Lung (tissue), 12 donors: ENCODE data around the gene AJM1. TPM values are rescaled to one million over a fixed set of nuclear protein-coding genes. Genes with fewer than 3 reads are reported as not detected.
A peak's percentile ranks its signal among the peaks of the same experiment; 100 is the strongest.

ENCODE experiments used
- ATAC-seq: fragments of 200-7000 bp; cut with Tn5 transposase; one replicate; pipeline ENCODE4 v1.9.1; 2020; ENCODE audit warnings: moderate number of reproducible peaks; ENCODE audit not compliant: insufficient read depth, low FRiP score
- DNase-seq, 3 donors: peaks; one replicate each; pipeline ENCODE4 v3.0.0-alpha.2; 2013 to 2017
- H3K27ac ChIP-seq, 2 donors: one replicate each; pipeline ENCODE4 v1.5.1; 2013; ENCODE audit warnings: mild to moderate bottlenecking in 2 of 2, moderate library complexity in 2 of 2, control low read depth in 1 of 2, inconsistent platforms in 1 of 2, low read depth in 1 of 2, low read length in 1 of 2
- H3K27me3 ChIP-seq, 3 donors: one replicate each; pipeline ENCODE4 v1.5.1; 2013; ENCODE audit warnings: low read length in 2 of 3; ENCODE audit not compliant: control insufficient read depth in 3 of 3, insufficient read depth in 3 of 3
- H3K36me3 ChIP-seq, 4 donors: one replicate each; pipeline ENCODE4 v1.5.1; 2013; ENCODE audit warnings: low read length in 4 of 4, mild to moderate bottlenecking in 1 of 4, moderate library complexity in 1 of 4; ENCODE audit not compliant: control insufficient read depth in 4 of 4, insufficient read depth in 4 of 4
- H3K4me1 ChIP-seq, 5 donors: one replicate each; pipeline ENCODE4 v1.5.1; 2013; ENCODE audit warnings: low read length in 5 of 5, mild to moderate bottlenecking in 2 of 5, moderate library complexity in 1 of 5; ENCODE audit not compliant: control insufficient read depth in 5 of 5, insufficient read depth in 5 of 5
- H3K4me3 ChIP-seq: one replicate; pipeline ENCODE4 v1.5.1; 2013; ENCODE audit warnings: mild to moderate bottlenecking, control low read depth, moderate library complexity
- H3K9ac ChIP-seq, 2 donors: one replicate each; pipeline ENCODE4 v1.5.1; 2013; ENCODE audit warnings: low read length in 2 of 2, control low read depth in 1 of 2; ENCODE audit not compliant: insufficient read depth in 1 of 2
- H3K9me3 ChIP-seq, 4 donors: one replicate each; pipeline ENCODE4 v1.5.1; 2013; ENCODE audit warnings: low read length in 3 of 4, mild to moderate bottlenecking in 1 of 4, moderate library complexity in 1 of 4; ENCODE audit not compliant: control insufficient read depth in 4 of 4, insufficient read depth in 3 of 4
- CTCF ChIP-seq: IDR thresholded peaks from 2 replicates; pipeline ENCODE4 v1.5.1; 2012; ENCODE audit warnings: mild to moderate bottlenecking; ENCODE audit errors: control extremely low read depth, extremely low read depth
- WGBS, 2 donors: extraction: QIAGEN DNeasy Blood & Tissue Kit; methylation state at CpG; one replicate each; pipeline ENCODE4 v1.1.7; 2013; 5-methylcytosine and 5-hydroxymethylcytosine counted together
- polyA plus RNA-seq, 2 donors: library from polyadenylated mRNA; stranded (reverse); fragments of 200-250 nt; gene quantifications; one replicate each; pipeline ENCODE4 v1.2.1, GENCODE V29; 2013
- total RNA-seq, 2 donors: library from RNA; depleted of rRNA in 1 of 2; stranded (reverse); fragments of >200 nt in 1 of 2; gene quantifications; one replicate each; pipeline ENCODE4 v1.2.1, GENCODE V29; 2014 to 2021
- donor health status: control.
- donor health status: control.
- donor health status: Bipolar disorder and iron deficiency.
- donor health status: healthy.
- donor health status: DM: yes; HTN: yes; CAD: no.

Gene AJM1
- total and polyA plus RNA-seq, 4 donors, result 1.1 to 4.3 (median 1.5) TPM

- H3K27me3 ChIP-seq, result no peaks in the 10 kb centered on the region
- peaks cover 0 to 34% (median 8%) of the 10 kb centered on the region in 4 donors for H3K36me3 ChIP-seq
- H3K4me1 ChIP-seq, result peaks cover 0 to 7% (median 0%) of the 10 kb centered on the region in 5 donors
- H3K4me3 ChIP-seq, result no peak overlapping the region
- no peak for TF ChIP-seq CTCF
- H3K9me3 ChIP-seq, result no peaks in the 10 kb centered on the region
- WGBS, 2 donors, result 85 to 92% methylated on average over 25 to 29 of the region's 29 CpGs
- ATAC-seq, result no peak
- peak in 1 of 3 donors; percentile 12 for DNase-seq
- no peak overlapping the region for H3K27ac ChIP-seq
- no peak overlapping the region for H3K9ac ChIP-seq
Observed at GRCh38 chr9:136857581-136858412, 15.5 kb downstream of the AJM1 start.

GRCh38 chr9:136858452-136858843 is 16.2 kb downstream of the AJM1 start:
- no peak for TF ChIP-seq CTCF
- H3K9ac ChIP-seq, result no peak overlapping the region
- no peaks in the 10 kb centered on the region for H3K9me3 ChIP-seq
- H3K4me1 ChIP-seq, result peaks cover 0 to 7% (median 0%) of the 10 kb centered on the region in 5 donors
- peaks cover 6 to 40% (median 12%) of the 10 kb centered on the region in 4 donors for H3K36me3 ChIP-seq
- 93 to 95% methylated on average over 15 of the region's 15 CpGs for WGBS, 2 donors
- H3K4me3 ChIP-seq, result no peak overlapping the region
- ATAC-seq, result no peak
- no peak for DNase-seq
- no peaks in the 10 kb centered on the region for H3K27me3 ChIP-seq
- H3K27ac ChIP-seq, result no peak overlapping the region

GRCh38 chr9:136858844-136859757 is 16.8 kb downstream of the AJM1 start:
- no peaks in the 10 kb centered on the region for H3K27me3 ChIP-seq
- ATAC-seq (no peak), DNase-seq (peak in 2 of 3 donors; percentile 29 to 39)
- H3K4me1 ChIP-seq, result peaks cover 0 to 7% (median 0%) of the 10 kb centered on the region in 5 donors
- H3K9ac ChIP-seq, result no peak overlapping the region
- no peak for TF ChIP-seq CTCF
- no peak overlapping the region for H3K4me3 ChIP-seq
- 73 to 84% methylated on average over 19 to 20 of the region's 20 CpGs for WGBS, 2 donors
- H3K27ac ChIP-seq, result peak overlapping the region in 1 of 2 donors; percentile 1
- H3K36me3 ChIP-seq, result peaks cover 6 to 44% (median 17%) of the 10 kb centered on the region in 4 donors
- no peaks in the 10 kb centered on the region for H3K9me3 ChIP-seq
